GM19397 (cell line): ENCODE measurements around the gene FBXW4.

Experiments used
- ATAC-seq: cut with Tn5 transposase; IDR thresholded peaks from one replicate; pipeline ENCODE4 v1.9.1; 2021; ENCODE audit warnings: mild to moderate bottlenecking, moderate library complexity; ENCODE audit not compliant: unreplicated experiment

The FBXW4 gene

DNA sequence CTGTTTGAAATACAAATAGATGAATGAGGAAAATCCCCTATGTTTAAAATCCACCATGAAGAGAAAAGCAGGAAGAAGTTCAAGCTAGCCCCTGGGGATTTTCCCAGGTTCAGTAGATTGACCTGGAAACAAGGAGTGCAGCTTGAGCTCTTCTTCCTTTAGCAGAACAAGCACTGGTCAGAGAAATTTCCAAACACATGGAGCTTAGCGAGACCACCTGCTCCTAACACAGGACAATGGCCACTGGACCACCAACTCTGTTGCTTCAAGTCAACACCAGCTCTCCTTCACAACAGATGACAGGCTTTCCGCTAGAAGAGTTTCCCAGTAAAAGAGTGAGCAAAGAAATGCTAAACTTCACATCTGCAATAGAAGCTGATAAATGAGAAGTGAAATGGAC lies 9.4 kb upstream of the FBXW4 start:
- ATAC-seq: no peak

DNA sequence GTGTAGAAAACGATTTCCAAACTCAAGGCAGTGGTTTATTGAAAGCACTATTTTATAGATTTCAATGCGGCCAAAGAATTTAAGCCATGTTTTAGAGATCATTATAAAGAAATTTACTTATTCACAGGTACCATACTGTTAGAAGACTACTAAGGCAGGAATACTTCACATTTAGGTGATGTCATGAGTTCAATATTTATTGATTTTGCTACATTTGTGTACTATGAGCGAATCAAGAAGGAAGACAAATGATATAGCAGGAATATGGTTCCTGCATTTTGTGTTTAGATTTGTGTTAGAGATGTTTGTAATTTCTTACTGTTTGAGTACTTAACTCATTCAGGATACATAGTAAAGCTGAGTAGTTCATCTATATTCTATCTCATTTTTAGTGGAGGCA lies 1.7 kb upstream of the FBXW4 start:
- ATAC-seq: no peak

DNA sequence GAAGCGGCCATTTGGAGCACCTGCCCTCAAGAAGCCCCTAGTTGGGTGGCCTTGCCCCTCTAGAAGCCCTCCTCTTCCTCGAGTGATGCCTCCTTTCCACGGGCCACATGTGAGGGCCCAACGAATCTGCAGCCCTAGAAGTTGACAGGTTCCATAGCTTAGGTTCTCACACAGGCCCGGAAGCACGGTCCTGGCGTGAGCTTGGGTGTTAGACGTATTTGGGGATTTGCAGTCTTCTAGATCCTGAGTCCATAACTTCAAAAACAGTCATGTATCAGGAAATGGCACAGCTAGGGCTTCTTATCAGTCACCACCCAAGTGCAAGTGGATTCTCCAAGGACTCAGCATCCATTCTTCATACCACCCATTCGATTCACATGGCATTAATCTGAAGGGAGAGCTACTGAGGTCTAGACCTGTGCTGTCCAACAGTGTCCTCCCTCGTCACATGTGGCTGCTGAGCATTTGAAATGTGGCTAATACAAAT lies 477 bp upstream of the FBXW4 start:
- ATAC-seq: no peak

DNA sequence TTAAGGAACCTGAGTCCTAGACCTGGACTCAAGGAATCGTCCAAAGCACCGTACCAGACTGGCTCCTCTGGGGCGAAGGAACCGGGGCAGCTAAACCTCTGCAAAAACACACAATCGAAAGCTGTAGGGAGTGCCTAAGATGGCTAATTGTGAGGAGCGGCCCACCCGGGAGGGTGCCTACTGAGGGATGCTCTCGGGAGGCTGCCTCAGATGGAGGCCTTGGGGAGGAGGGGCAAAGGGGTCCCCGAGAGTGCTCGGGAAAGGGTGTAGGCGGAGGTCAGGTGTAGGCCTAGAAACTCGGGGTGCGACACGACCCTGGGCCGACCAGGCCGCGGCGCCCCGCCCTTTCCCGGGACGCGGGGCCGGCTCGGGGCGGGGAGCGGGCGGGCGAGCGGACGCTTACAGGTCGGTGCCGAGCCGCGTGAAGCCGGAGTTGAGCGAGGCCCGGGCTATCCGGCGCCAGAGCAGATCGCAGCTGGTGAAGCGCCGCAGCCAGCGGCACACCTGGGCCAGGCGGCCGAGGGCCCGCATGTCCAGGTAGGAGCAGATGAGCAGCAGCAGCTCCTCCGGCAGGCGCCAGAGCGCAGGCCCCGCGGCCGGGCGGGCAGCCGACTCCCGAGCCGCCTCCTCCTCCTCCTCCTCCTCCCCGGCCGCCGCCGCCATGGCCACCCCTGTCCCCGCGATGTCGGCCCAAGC lies 844 bp downstream of the FBXW4 start:
- peak; percentile 75 for ATAC-seq

DNA sequence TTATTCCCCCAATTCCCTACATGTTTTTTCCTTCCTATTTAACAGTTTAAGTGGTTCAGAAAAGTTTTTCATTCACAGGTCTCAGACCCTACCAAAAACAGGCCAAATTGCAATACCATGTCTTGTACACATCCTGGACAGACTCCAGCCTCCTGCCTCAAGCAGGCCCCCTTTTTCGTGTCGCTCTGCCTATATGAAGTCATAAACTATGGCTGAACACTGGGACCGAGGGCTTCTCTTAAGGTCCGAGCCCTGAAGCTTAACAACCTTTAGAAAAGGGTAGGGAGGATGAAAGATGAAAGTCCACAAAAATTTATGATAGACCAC lies 1.4 kb downstream of the FBXW4 start:
- peak; percentile 4 for ATAC-seq

DNA sequence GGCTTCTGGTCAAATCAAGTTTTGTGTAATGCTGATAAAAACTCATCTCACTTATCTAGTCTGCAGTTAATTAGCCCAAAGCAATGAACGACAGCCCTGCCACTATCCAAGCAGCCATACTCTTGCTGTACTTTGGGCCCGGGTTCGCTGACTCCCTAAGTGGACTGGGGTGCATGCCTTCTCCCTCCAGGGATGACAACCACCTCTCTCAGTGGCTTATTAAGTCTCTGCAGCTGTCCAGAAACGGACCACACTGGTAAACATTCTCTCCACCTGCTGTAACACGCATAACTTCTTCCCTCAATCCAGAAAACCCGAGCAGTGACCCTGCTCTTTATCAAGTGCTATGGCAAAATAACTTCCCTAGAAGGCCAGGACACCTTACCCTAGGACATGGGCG lies 3.9 kb downstream of the FBXW4 start:
- ATAC-seq: no peak

DNA sequence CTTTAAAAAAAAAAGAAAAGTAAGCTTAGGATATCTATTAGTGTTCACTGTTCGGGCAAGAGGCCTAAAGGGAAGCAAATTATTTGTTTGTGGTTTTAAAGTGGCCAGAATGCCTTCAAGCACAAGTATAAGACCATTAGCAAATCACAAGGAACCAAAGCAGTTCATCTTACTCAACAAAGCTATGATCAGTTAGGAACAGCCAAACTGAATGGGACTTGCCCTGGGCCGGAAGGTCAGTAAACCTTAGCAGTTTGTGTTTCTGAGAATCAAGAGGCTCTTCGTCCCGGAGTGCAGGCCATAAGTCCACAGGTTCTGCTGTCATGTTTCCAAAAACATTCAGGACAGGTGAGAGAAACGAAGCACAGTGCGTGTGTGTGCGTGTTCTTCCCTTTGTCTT lies 4.5 kb downstream of the FBXW4 start:
- ATAC-seq: no peak

DNA sequence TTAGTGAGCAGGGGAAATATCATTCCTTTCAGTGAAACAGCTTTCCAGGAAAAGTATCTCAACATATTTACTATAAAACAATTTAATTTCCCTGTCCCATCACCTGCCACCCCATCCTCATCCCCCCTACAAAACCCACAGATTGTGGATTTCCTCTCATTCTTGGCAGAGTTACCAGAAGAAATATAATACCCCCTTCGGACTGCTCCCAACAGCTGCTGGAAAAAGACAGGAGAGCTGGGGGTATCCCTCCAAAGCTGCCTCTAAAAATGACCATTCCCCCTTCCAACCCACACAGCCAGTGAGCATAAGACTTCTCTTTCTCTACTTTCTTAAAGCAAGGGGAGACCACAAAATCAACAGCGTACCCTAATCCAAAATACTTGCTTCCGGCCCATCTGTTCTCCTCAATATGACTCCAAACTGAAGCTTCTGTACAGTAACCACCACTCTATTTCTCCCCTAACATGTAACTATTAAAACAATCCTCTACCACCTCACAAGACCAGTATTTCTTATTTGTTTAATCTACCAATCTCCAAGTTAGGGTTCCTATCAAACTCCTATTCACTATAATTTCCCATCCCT lies 7.8 kb downstream of the FBXW4 start:
- ATAC-seq: no peak

DNA sequence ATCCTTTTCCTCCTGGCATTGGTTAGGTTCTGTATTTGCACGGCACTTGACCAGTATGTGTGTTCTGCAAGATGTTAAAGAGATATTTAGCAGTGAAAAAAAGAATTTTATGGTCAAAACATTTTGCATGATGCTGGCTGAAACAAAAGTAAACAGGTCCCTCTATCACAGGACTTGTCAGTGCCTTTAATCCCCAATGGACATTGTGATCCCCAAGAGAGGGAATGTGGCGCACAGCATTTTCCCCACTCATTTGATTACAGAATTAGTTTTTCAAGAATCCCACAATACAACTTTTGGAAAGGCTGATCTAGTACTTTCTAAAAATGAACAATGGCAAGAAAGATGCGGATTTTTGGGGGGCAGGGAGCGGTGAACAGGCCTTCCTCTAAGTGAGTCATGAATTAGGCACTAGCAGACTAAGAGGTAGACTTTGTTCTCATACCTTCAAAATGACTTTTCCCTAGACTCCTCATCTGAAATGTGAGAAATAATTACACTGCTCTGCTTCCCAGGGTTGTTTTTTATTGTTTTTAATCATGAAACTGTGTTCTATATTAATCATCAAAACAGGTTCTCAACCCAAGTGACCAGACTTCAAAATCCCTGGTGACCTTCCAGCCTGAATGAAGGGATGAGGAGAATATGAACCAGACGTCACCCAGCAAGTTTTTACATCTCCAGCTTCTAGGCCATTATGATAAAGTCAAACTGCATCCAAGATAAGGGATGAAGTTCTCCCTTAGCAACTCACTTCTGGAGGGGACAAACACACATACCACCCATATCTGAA lies 8.6 kb downstream of the FBXW4 start:
- ATAC-seq: no peak

DNA sequence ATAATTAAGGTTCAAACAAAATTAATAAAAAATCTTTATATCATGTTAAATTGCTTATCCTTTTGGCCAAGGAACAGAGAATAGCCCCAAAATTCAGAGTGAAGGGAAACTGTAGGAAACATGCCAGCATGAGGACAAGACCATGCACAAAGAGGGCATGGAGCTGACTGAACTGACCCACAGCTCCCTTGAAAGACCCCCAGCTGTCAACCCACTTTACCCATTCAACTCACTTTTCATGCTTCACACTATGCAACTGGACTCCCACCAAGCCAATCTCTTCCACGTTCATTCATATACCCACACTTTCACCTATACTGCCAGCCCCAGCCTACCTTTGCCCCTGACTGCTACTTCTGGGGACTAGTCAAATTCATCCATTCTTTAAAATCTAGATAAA lies 10.2 kb downstream of the FBXW4 start:
- ATAC-seq: no peak

DNA sequence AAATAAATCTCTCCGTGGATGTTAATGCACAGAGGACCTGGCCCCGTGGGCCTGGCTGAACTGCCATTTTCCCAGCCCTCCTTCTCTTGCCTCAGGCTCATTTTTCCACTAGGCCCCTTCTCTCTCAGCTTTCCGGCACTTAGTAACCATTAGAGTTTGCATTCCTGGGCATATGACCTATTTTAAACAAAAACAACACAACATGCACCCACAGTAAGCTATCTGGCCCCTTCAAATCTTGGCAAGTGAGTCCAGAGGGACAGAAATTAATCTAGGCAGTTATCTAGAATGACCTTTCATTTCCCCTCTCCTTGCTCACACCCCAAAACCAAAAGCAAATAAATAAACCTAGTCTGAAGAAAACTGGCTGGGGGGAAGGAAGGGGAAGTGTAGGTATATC lies 11.7 kb downstream of the FBXW4 start:
- no peak for ATAC-seq

DNA sequence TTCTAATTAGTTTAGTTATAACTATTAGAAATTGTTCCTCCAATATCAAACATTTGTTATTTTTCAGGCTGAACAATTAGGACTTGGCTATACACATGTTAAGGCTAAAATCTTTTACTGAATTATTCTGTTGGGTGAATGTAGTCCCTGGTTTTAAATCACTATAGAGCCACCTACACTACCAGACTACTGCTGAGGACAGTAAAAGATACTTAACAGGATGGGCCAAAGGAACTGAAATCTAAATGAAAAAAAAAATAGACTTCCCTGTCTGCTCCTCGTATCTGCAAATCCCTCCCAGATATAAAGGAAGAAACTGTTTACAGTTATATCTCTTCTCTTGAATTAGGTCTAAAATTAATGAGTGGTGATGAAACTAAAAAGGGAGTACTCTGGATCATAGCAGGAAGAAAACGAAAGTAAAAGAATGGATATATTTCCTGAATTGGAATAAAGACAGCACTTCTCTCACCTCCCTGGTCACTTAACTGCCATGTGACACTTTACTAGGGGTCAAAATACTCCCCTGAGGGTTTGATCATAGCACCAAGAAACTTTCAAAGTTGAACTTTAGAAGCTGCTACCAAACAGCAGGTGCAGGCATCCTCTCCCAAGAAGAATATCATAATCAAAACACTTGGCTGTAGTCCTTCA lies 12.7 kb downstream of the FBXW4 start:
- ATAC-seq: no peak

DNA sequence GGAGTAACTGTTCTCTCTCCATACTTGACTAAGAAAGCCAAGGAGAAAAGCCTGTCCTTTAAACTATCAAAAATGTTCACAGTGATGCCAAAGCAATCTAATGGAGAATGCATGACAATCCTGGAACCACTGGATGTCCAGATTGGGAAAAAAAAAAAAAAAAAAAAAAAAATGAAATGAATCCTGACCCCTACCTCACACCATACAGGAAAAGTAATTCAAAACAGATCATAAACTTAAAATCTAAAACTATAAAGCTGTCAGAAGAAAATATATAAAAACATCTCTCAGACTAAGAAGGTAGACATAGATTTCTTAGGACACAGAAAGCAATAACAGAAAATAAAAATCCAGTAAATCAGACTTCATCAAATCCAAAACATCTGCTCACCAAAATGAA lies 18.4 kb downstream of the FBXW4 start:
- ATAC-seq: no peak

DNA sequence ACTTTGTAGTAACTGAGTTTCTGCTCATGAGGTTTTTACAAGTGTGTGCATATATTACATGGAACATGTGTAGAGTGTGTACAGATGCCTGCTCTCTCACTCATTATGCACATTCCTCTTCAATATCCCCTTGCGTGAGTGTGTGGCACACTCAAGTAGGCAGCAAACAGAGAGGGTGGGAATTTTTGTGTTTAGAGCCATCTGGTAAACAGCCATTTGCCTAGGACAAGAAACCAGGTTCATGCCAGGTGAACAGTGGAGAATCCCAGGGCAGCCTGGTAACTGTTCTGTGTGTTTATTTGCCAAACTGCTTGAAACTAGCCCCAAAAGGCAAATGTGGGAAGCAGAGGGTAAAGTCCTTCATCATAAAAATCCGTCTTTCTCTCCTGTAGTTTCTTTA lies 19.9 kb downstream of the FBXW4 start:
- no peak for ATAC-seq

DNA sequence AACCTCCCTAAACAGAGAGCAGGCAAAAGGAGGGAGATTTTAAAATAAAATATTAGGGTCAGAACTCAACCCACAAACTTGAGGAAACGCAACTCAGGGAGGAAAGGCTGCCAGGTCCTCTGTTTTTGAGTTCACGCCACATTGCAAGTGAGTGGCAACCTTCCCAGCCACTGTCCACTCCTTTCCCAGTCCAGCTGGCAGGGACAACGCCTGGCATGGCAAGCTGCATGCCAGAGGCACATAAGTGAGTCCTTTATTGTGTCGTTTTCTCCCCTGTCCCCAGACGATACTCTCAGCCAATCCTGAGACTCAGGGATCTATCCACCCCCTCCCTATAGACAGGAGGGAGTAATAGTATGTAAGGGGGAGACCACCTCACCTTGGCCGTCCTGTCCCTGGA lies 22.4 kb downstream of the FBXW4 start:
- ATAC-seq: no peak

DNA sequence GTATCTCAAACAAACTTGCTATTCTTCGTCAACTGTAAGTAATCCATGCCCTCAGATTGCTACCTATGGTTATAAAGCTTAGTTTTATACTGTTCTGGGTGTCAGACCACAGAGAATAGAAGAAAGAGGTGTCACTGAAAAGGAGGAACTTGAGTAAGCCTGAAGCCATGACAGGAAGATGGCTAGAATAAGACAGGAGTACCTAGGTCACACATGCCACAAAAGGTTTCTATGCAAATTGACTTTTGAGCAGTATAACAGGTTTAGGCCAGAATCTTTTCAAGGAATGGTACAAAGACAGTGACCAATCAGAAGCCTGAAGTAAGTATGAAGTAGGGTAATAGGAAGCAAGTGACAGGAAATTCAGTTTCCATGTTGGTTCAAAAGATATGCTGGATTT lies 23.5 kb downstream of the FBXW4 start:
- no peak for ATAC-seq

DNA sequence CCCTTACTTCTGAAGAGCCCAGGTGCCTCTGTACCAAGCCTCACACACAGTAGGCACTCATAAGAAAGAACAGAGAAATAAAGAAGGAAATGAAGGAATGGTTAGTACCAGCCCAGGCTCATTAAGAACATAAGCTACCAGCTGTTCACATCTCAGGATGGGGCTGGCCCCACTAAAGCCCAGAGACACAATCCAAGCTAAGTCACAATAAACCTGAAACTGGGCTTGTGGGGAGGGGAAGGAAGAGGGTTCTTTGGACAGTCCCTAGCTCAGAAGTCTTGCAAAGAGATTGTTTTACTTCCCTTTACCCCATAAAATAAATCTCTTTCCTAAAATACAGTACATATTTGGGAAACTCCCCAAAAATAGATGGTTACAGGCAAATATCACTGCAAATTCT lies 24.3 kb downstream of the FBXW4 start:
- ATAC-seq: no peak

DNA sequence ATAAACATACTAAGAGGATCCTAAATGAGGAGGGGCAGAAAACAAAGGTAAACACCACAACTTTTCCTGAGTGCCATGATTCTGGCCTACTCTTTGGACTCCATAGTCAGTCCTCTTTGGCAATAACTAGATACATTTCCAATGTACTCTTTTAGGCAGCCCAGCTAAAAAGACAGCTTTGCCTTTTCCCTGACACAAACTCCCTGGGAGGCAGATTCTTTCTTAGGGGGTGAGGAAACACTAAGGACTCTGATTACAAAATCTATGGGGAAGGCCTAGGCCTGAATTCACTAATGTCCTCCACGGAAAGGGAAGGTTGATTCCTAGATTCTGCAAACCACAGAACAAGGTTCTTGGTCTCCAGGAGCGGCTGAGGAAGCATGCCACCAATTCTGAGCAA lies 25.8 kb downstream of the FBXW4 start:
- no peak for ATAC-seq

DNA sequence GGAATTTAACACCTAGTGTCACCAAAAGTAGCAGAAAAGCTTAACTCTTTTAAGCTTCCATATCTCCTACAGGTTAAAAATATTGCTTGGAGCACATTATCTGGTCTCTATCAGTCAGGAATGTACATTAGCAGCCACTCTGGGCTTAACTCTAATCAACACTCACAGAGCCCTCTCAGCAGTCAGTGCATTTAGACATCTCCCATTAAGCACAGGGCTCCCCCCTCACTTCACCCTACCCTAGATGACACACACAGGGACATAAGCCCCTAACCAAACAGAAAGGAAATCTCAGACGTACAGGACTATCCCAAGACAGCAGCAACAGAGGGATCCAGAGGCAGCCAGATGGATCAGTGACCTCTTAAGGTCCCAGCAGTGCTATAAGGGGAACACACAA lies 26.4 kb downstream of the FBXW4 start:
- no peak for ATAC-seq

DNA sequence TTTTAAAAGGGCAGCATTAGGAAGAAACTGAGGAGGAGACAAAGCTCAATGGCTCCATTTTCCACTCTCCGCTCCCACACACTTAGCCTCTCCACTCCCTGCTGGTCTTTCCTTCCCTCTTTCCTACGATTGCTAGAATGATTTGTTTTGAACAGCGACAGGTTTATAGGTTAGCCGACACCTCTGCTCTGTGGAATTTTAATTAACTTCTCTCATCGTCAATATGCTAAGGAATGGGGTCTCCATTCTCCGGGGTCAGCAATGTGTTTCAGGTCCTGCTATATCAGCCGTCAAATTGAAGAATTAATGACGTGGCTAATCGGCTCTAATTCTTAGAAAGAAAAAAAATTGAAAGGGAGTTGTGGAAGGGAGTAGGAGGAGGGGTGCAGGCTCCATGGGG lies 28.9 kb downstream of the FBXW4 start:
- ATAC-seq: no peak

DNA sequence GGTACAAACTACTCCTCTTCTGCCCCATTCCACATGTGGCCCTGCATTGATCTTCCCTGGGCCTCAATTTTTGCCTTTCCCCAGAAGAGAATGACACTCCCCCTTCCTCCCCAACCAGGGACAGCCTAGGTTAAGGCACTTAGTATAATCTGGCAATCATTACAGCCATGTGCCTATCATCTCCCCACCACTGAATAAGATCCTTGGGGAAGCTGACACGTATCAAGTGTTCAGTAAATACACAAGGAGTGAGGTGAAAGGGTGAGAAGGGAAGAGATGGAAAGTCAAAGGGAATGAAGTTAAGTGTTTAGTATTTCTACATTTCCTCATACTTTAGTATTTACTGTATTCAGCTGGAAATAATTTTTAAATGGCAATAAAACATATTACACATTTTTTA lies 31.9 kb downstream of the FBXW4 start:
- no peak for ATAC-seq

DNA sequence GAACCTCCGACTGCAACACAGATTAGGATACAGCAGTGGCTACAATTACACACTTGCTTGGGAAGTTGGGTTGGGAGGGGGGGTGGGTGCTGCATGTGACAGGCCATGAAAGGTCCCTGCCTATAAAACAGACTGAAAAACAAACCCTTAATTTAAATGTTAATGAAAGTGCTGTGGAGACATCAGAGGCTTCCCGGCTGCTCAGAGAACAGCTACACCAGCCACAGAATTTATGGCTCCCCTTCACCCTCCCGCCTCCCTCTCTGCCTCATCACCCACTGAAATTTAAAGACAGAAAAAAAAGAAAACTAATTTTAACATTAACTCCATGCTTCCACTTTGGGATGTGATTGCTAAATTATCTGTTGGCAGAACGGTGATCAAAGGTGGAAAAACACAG lies 34.7 kb downstream of the FBXW4 start:
- no peak for ATAC-seq
